Measurements from ENCODE around the gene ISG20L2. TPM values are rescaled to one million over a fixed set of nuclear protein-coding genes. Genes with fewer than 3 reads are reported as not detected.

The ISG20L2 gene
- total RNA-seq (ENCODE audit: low replicate concordance), result 35.3 and 42.0 TPM in 2 replicates
- long read RNA-seq, transcript ISG20L2-201 (3 exons, 3,303 nt), result major isoform, 34 of 58 reads
- long read RNA-seq, transcript ISG20L2-202 (4 exons, 2,310 nt), result minor isoform, 13 of 58 reads
- long read RNA-seq, partial matches to known transcripts, result 3 of 58 reads
- long read RNA-seq, other reads (novel, unspliced or antisense), result 8 of 58 reads

DNA sequence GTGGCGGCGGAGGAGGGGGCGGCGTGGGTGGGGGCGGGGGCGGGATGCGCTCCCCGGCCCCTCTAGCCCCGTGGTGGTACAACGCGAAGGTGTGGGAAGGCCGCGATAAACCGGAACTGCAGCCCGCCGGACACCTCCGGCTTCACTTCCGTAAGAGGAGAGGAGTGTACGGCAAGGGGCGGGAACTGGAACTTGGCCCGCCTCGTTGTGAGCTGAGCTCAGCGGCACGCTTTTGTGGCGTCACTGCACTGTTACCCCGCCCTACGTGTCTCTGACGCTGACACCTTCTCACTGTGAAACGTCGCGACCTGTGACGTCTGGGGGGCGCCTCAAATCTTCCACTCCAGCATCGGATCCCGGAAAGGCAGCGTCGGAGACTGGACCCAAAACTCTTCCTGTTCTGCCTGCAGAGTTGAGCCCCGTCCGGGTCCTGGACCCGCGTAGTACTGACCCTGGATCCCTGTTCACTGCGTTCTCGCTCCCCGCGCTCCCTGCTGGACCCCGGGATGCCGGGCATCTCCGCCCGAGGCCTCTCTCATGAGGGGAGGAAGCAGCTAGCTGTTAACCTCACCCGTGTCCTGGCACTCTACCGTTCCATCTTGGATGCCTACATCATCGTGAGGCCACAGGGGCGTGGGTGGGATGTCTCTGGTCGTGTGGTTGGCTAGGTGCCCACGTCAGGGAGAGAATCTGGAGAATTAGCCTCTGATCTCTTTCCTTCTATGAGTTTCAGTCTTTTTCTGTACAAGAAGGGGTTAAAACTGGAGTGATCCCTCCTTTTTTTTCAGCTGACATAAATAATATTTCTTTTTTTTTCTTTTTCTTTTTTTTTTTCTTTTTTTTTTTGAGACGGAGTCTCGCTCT is at the start of gene ISG20L2:
ISG20L2 (minus strand) TSS at position 168 of the 864 bp plus-strand sequence. CDS start 1,114 bp downstream, outside the sequence.
- DNase-seq (ENCODE audit: extremely low spot score, unreplicated experiment), result peak; percentile 89
- peaks cover 22% of the 10 kb centered on the region for H3K4me1 Mint-ChIP-seq (ENCODE audit: unreplicated experiment)
- H3K27ac Mint-ChIP-seq, result peak within 1 kb of the TSS; percentile 98
- no peaks in the 10 kb centered on the region for H3K27me3 Mint-ChIP-seq
- H3K9me3 Mint-ChIP-seq, result no peaks in the 10 kb centered on the region
- peaks cover 6% of the 10 kb centered on the region for H3K36me3 Mint-ChIP-seq
- no peak within 1 kb of the TSS for H3K4me3 Mint-ChIP-seq
- TF ChIP-seq, protein P1, sequence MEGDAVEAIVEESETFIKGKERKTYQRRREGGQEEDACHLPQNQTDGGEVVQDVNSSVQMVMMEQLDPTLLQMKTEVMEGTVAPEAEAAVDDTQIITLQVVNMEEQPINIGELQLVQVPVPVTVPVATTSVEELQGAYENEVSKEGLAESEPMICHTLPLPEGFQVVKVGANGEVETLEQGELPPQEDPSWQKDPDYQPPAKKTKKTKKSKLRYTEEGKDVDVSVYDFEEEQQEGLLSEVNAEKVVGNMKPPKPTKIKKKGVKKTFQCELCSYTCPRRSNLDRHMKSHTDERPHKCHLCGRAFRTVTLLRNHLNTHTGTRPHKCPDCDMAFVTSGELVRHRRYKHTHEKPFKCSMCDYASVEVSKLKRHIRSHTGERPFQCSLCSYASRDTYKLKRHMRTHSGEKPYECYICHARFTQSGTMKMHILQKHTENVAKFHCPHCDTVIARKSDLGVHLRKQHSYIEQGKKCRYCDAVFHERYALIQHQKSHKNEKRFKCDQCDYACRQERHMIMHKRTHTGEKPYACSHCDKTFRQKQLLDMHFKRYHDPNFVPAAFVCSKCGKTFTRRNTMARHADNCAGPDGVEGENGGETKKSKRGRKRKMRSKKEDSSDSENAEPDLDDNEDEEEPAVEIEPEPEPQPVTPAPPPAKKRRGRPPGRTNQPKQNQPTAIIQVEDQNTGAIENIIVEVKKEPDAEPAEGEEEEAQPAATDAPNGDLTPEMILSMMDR (conservative IDR thresholded peaks at IDR 0.05), result no peak

- no peak for DNase-seq (ENCODE audit: extremely low spot score, unreplicated experiment)
- TF ChIP-seq, protein P1 (conservative IDR thresholded peaks at IDR 0.05), result no peak
- Mint-ChIP-seq H3K4me1 (ENCODE audit: unreplicated experiment) (peaks cover 36% of the 10 kb centered on the region), H3K36me3 (peaks cover 22% of the 10 kb centered on the region), H3K27me3 (no peaks in the 10 kb centered on the region), H3K9me3 (peaks cover 3% of the 10 kb centered on the region), H3K27ac (peak overlapping the region; percentile 35), H3K4me3 (no peak overlapping the region)
Measured at GRCh38 chr1:156777573-156777972, 49.0 kb upstream of the ISG20L2 start.

DNA sequence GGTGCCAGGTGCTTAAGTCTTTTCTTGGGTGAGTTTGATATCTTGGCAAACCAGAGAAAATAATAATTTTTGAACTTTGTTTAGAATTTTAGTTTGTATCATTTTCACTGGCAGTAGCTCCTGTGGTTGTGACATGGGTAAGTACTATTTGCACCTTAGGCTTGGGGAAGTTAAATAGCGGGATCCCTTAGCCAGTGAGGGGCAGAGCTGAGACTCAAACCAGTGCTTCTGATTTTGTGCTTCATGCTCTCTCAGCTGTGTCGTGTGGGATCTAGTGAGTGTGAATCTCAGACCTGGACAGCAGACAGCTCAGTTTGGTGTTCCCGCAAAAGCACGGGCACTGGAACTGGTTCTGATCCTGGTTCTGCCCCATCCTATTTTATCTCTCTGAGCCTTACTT is 48.4 kb upstream of the ISG20L2 start:
- no peak for DNase-seq (ENCODE audit: extremely low spot score, unreplicated experiment)
- peaks cover 18% of the 10 kb centered on the region for H3K36me3 Mint-ChIP-seq
- peaks cover 40% of the 10 kb centered on the region for H3K4me1 Mint-ChIP-seq (ENCODE audit: unreplicated experiment)
- TF ChIP-seq, protein P1 (conservative IDR thresholded peaks at IDR 0.05), result no peak
- peaks cover 3% of the 10 kb centered on the region for H3K9me3 Mint-ChIP-seq
- H3K4me3 Mint-ChIP-seq, result no peak overlapping the region
- no peaks in the 10 kb centered on the region for H3K27me3 Mint-ChIP-seq
- H3K27ac Mint-ChIP-seq, result no peak overlapping the region

GRCh38 chr1:156775799-156776198 is 47.2 kb upstream of the ISG20L2 start:
- DNase-seq (ENCODE audit: extremely low spot score, unreplicated experiment), result no peak
- peak overlapping the region; percentile 13 for H3K4me3 Mint-ChIP-seq
- H3K4me1 Mint-ChIP-seq (ENCODE audit: unreplicated experiment), result peaks cover 42% of the 10 kb centered on the region
- no peak overlapping the region for H3K27ac Mint-ChIP-seq
- H3K9me3 Mint-ChIP-seq, result peaks cover 3% of the 10 kb centered on the region
- H3K36me3 Mint-ChIP-seq, result peaks cover 14% of the 10 kb centered on the region
- TF ChIP-seq, protein P1 (conservative IDR thresholded peaks at IDR 0.05), result no peak
- no peaks in the 10 kb centered on the region for H3K27me3 Mint-ChIP-seq

DNA sequence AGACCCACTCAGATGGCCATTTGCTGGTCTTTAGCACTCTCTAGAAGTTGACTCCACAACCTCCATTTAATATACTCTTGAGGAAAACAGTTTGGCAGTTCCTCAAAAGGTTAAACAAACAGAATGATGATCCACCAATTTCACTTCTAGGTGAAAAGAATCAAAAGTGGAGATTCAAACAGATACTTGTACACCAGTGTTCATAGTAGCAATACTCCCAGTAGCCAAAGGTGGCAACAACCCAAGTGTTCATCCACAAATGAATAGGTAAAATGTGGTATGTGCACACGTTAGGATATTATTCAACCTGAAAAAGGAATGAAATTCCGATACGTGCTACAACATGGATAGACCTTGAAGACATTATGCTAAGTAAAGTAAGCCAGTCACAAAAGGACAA is 45.0 kb upstream of the ISG20L2 start:
- H3K9me3 Mint-ChIP-seq, result peaks cover 3% of the 10 kb centered on the region
- H3K4me1 Mint-ChIP-seq (ENCODE audit: unreplicated experiment), result peaks cover 56% of the 10 kb centered on the region
- no peaks in the 10 kb centered on the region for H3K27me3 Mint-ChIP-seq
- no peak for DNase-seq (ENCODE audit: extremely low spot score, unreplicated experiment)
- TF ChIP-seq, protein P1 (conservative IDR thresholded peaks at IDR 0.05), result peak; percentile 53
- peaks cover 26% of the 10 kb centered on the region for H3K36me3 Mint-ChIP-seq
- H3K4me3 Mint-ChIP-seq, result peak overlapping the region; percentile 24
- peak overlapping the region; percentile 70 for H3K27ac Mint-ChIP-seq
